Spleen (tissue), 7 donors: ENCODE measurements around the gene CHD5.

Source experiments
- CTCF ChIP-seq, 11 experiments: fragments of 200-600 bp in 7 of 11; fragments of 450-650 bp in 4 of 11; sonication (generic) in 4 of 11; IDR thresholded peaks in 8 of 11; conservative IDR thresholded peaks in 3 of 11; 1 replicate in 7 of 11; 2 replicates in 4 of 11; pipeline versions ENCODE4 v1.4.0 to v1.8.0; 2016 to 2021; ENCODE audit warnings: antibody characterized with exemption in 11 of 11, inconsistent platforms in 4 of 11, mild to moderate bottlenecking in 1 of 11
- POLR2A ChIP-seq, 3 donors: fragments of 450-650 bp; IDR thresholded peaks; one replicate each; pipeline ENCODE4 v1.5.1; 2017; ENCODE audit warnings: antibody characterized with exemption in 3 of 3, mild to moderate bottlenecking in 1 of 3
- POLR2AphosphoS5 ChIP-seq, 3 donors: sonication (generic); formaldehyde crosslinking; IDR thresholded peaks; one replicate each; pipeline ENCODE4 v1.5.1; 2017; ENCODE audit warnings: antibody characterized with exemption in 3 of 3
- donor health status: DM: no; HTN: no; CAD: no; lungs with moderate emphysema.
- donor health status: DM: no; HTN: no; CAD: no.
- donor health status: DM: no; HTN: no; CAD: no.

GRCh38 chr1:6088956-6089355, 91.2 kb downstream of the CHD5 start:
- no peak for TF ChIP-seq CTCF (IDR thresholded peaks at IDR 0.05 in 8 of 11, conservative IDR thresholded peaks at IDR 0.05 in 3 of 11)
- TF ChIP-seq POLR2A (IDR thresholded peaks at IDR 0.05): no peak
- no peak for TF ChIP-seq POLR2AphosphoS5 (IDR thresholded peaks at IDR 0.05)
